Spleen (tissue), 11 donors: Measurements from ENCODE around the gene ACTN3. TPM values are rescaled to one million over a fixed set of nuclear protein-coding genes. Genes with fewer than 3 reads are reported as not detected.

ENCODE experiments used
- DNase-seq: peaks from one replicate; pipeline ENCODE4 v3.0.0-alpha.2; 2020
- H3K27ac ChIP-seq, 8 donors: fragments of 200-600 bp; sonication (generic) in 7 of 8; 1 replicate in 4 of 8; 2 replicates in 4 of 8; pipeline versions ENCODE4 v1.5.0 to v1.8.0; 2016 to 2021; ENCODE audit warnings: inconsistent platforms in 4 of 8, mild to moderate bottlenecking in 4 of 8, moderate library complexity in 1 of 8
- H3K27me3 ChIP-seq, 7 donors: fragments of 200-600 bp; sonication (generic) in 6 of 7; replicated peaks in 1 of 7; 1 replicate in 4 of 7; 2 replicates in 3 of 7; pipeline versions ENCODE4 v1.5.0 to v1.8.0; 2016 to 2021; ENCODE audit warnings: inconsistent platforms in 3 of 7, mild to moderate bottlenecking in 1 of 7
- H3K36me3 ChIP-seq, 6 donors: fragments of 200-600 bp; sonication (generic) in 5 of 6; 1 replicate in 4 of 6; 2 replicates in 2 of 6; pipeline versions ENCODE4 v1.5.0 to v1.8.0; 2016 to 2021; ENCODE audit warnings: inconsistent platforms in 2 of 6
- H3K4me1 ChIP-seq, 6 donors: fragments of 200-600 bp; sonication (generic) in 5 of 6; 1 replicate in 3 of 6; 2 replicates in 3 of 6; pipeline versions ENCODE4 v1.5.0 to v1.8.0; 2016 to 2021; ENCODE audit warnings: inconsistent platforms in 3 of 6
- H3K4me3 ChIP-seq, 8 donors: fragments of 200-600 bp; sonication (generic) in 7 of 8; 1 replicate in 4 of 8; 2 replicates in 4 of 8; pipeline versions ENCODE4 v1.5.0 to v1.8.0; 2016 to 2021; ENCODE audit warnings: inconsistent platforms in 4 of 8, mild to moderate bottlenecking in 4 of 8, moderate library complexity in 2 of 8
- H3K9me3 ChIP-seq, 8 donors: fragments of 200-600 bp; sonication (generic) in 7 of 8; 1 replicate in 4 of 8; 2 replicates in 4 of 8; pipeline versions ENCODE4 v1.5.0 to v1.8.0; 2016 to 2021; ENCODE audit warnings: inconsistent platforms in 4 of 8
- POLR2A ChIP-seq, 3 donors: fragments of 450-650 bp; IDR thresholded peaks; one replicate each; pipeline ENCODE4 v1.5.1; 2017; ENCODE audit warnings: antibody characterized with exemption in 3 of 3, mild to moderate bottlenecking in 1 of 3
- POLR2AphosphoS5 ChIP-seq, 3 donors: sonication (generic); formaldehyde crosslinking; IDR thresholded peaks; one replicate each; pipeline ENCODE4 v1.5.1; 2017; ENCODE audit warnings: antibody characterized with exemption in 3 of 3
- WGBS, 5 donors: extraction: QIAGEN DNeasy Blood & Tissue Kit in 3 of 5; methylation state at CpG; one replicate each; pipeline versions ENCODE4 v1.1.5 to v1.1.7; 2013 to 2018; 5-methylcytosine and 5-hydroxymethylcytosine counted together
- intact Hi-C: fragments of 100-400 bp; cut with DNase I; formaldehyde crosslinking; loops from one replicate; pipeline ENCODE4 v1.15.0; 2023; ENCODE audit warnings: low total_unique reads
- polyA plus RNA-seq, 3 donors: library from polyadenylated mRNA; stranded (reverse); fragments of 200-250 nt; gene quantifications; one replicate each; pipeline ENCODE4 v1.2.1, GENCODE V29; 2013
- total RNA-seq, 7 donors: library from RNA; depleted of rRNA in 3 of 7; stranded (reverse); fragments of >200 nt in 3 of 7; fragmentation: NEBNext Ultra II Directional in 4 of 7; extraction: Animal tissue kit (Norgen Biotek cat#: 25700) in 4 of 7; gene quantifications; one replicate each; pipeline versions ENCODE4 v1.1.0 to v1.2.1, GENCODE V29; 2016 to 2021
- TF ChIP-seq, protein P1 (sequence below), 11 experiments: fragments of 200-600 bp in 7 of 11; fragments of 450-650 bp in 4 of 11; sonication (generic) in 4 of 11; IDR thresholded peaks in 8 of 11; conservative IDR thresholded peaks in 3 of 11; 1 replicate in 7 of 11; 2 replicates in 4 of 11; pipeline versions ENCODE4 v1.4.0 to v1.8.0; 2016 to 2021; ENCODE audit warnings: antibody characterized with exemption in 11 of 11, inconsistent platforms in 4 of 11, mild to moderate bottlenecking in 1 of 11
- donor health status: healthy with polysubstance abuse.
- donor health status: DM: no; HTN: no; CAD: no; lungs with moderate emphysema.
- donor health status: DM: no; HTN: no; CAD: no.
- donor health status: Bipolar disorder and iron deficiency.
- donor health status: healthy.
- donor health status: DM: no; HTN: no; CAD: no.
- donor health status: DM: yes; HTN: yes; CAD: no.

Gene ACTN3
- total and polyA plus RNA-seq, 10 donors, result 0.05 to 0.34 (median 0.21) TPM; not detected in 3

DNA sequence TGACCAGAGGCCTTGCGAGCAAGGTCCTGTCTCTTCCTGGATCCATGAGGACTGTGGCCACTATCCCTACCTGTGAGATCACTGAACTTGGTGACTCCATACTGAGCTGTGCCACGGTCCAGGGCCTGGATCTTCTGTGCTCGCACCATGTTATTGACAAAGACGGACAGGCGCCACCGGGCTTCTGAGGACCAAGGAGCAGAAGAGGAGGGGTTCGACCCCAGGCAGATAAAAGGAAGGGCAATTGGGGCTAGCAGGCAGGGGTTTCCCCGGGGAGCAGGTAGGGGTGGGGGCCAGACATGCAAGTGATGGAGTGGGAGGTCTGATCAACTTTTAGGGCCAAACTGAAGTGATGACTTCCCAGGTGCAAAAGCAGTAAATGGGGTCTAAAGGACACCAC lies 19.5 kb downstream of the ACTN3 start:
- Histone ChIP-seq H3K27ac (no peak overlapping the region), H3K4me1 (peaks cover 0 to 23% (median 18%) of the 10 kb centered on the region in 6 donors), H3K9me3 (no peaks in the 10 kb centered on the region), H3K4me3 (no peak overlapping the region), H3K27me3 (peaks cover 0 to 23% (median 3%) of the 10 kb centered on the region in 7 donors), H3K36me3 (peaks cover 0 to 20% (median 0%) of the 10 kb centered on the region in 6 donors)
- intact Hi-C loops, result no loop called here
- DNase-seq, result no peak
- 89 to 98% (median 93%) methylated on average over 8 of the region's 8 CpGs for WGBS, 5 donors
- TF ChIP-seq POLR2AphosphoS5 (IDR thresholded peaks at IDR 0.05) (no peak), POLR2A (IDR thresholded peaks at IDR 0.05) (no peak)
- TF ChIP-seq, protein P1, sequence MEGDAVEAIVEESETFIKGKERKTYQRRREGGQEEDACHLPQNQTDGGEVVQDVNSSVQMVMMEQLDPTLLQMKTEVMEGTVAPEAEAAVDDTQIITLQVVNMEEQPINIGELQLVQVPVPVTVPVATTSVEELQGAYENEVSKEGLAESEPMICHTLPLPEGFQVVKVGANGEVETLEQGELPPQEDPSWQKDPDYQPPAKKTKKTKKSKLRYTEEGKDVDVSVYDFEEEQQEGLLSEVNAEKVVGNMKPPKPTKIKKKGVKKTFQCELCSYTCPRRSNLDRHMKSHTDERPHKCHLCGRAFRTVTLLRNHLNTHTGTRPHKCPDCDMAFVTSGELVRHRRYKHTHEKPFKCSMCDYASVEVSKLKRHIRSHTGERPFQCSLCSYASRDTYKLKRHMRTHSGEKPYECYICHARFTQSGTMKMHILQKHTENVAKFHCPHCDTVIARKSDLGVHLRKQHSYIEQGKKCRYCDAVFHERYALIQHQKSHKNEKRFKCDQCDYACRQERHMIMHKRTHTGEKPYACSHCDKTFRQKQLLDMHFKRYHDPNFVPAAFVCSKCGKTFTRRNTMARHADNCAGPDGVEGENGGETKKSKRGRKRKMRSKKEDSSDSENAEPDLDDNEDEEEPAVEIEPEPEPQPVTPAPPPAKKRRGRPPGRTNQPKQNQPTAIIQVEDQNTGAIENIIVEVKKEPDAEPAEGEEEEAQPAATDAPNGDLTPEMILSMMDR (IDR thresholded peaks at IDR 0.05 in 8 of 11, conservative IDR thresholded peaks at IDR 0.05 in 3 of 11), result no peak

DNA sequence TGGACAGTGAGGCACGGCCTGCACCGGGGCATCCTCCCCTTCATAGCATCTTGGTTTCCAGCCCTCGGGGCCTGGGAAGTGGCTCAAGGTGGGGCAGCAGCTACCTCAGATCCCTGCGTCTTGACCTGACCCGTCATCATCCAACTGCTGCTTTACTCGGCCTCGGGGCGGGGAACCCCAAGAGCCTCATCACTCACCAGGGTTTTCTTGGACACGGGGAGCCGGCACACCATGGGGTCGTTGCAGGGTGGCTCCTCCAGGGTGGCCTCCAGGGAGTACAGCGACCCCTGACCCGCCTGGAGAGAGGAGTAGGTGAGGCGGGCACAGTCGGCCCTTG lies 21.1 kb downstream of the ACTN3 start:
- WGBS, 5 donors, result 62 to 100% (median 69%) methylated on average over 1 to 15 of the region's 15 CpGs
- DNase-seq, result no peak
- Histone ChIP-seq H3K27me3 (peaks cover 0 to 23% (median 3%) of the 10 kb centered on the region in 7 donors), H3K27ac (peak overlapping the region in 2 of 8 donors; percentile 1 to 39), H3K4me3 (peak overlapping the region; percentile 55 to 83 (median 72)), H3K36me3 (peaks cover 0 to 20% (median 0%) of the 10 kb centered on the region in 6 donors), H3K9me3 (no peaks in the 10 kb centered on the region), H3K4me1 (peaks cover 0 to 23% (median 18%) of the 10 kb centered on the region in 6 donors)
- TF ChIP-seq, protein P1 (IDR thresholded peaks at IDR 0.05 in 8 of 11, conservative IDR thresholded peaks at IDR 0.05 in 3 of 11), result no peak
- no peak for TF ChIP-seq POLR2AphosphoS5 (IDR thresholded peaks at IDR 0.05)
- no peak for TF ChIP-seq POLR2A (IDR thresholded peaks at IDR 0.05)
- intact Hi-C loops, result no loop called here

DNA sequence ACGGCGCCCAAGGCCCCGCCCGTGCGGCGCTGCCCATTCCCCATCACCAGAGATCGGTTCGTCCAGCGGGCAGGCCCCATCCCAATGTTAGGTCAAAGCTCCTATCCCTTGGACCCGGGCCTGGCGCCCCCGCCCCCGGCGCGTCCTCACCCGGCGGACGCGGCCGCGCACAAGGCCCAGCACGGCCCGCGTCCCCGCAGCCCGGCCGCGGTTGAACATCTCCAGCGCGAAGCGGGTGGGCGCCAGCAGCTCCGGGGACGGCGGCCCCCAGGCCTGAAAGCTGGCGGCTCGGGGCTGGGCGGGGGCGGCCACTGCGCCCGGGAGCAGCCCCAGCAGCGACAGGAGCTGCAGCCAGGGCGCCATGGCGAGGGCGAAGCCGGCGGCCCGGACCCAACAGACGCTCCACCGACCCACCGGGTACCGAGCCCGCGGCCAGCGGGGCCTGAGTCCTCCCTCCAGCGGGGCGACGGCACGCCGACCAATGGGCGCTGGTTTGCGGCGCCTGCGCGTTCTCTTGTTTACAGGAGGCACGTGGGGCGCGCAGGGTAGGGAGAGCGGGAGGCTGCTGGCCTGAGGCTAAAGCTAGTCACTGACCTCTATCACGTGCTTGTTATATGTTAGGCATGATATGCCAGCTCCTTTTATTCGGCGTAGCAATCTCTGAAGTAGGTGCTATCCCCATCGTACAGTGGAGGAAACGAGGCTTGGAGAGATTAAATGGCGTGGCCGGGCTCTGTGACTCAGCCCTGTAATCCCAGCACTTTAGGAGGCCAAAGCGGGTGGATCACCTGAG lies 21.6 kb downstream of the ACTN3 start, which contains the start of gene CTSF:
Gene CTSF, minus strand, starts transcription at position 483 of the 793 bp plus-strand sequence. Its CDS starts 120 bp downstream, at position 363.
- H3K36me3 ChIP-seq, result peaks cover 0 to 20% (median 0%) of the 10 kb centered on the region in 6 donors
- peaks cover 0 to 23% (median 18%) of the 10 kb centered on the region in 6 donors for H3K4me1 ChIP-seq
- H3K27ac ChIP-seq, result peak within 1 kb of the TSS in 4 of 8 donors; percentile 1 to 65 (median 49)
- WGBS, 5 donors, result 5 to 32% (median 6%) methylated on average over 10 to 77 of the region's 77 CpGs
- no peaks in the 10 kb centered on the region for H3K9me3 ChIP-seq
- DNase-seq, result peak; percentile 95
- H3K4me3 ChIP-seq, result peak within 1 kb of the TSS; percentile 55 to 83 (median 72)
- intact Hi-C loops, result no loop called here
- peak; percentile 74 to 87 (median 81) for TF ChIP-seq POLR2AphosphoS5 (IDR thresholded peaks at IDR 0.05)
- TF ChIP-seq, protein P1 (IDR thresholded peaks at IDR 0.05 in 8 of 11, conservative IDR thresholded peaks at IDR 0.05 in 3 of 11), result no peak
- H3K27me3 ChIP-seq, result peaks cover 0 to 23% (median 3%) of the 10 kb centered on the region in 7 donors

DNA sequence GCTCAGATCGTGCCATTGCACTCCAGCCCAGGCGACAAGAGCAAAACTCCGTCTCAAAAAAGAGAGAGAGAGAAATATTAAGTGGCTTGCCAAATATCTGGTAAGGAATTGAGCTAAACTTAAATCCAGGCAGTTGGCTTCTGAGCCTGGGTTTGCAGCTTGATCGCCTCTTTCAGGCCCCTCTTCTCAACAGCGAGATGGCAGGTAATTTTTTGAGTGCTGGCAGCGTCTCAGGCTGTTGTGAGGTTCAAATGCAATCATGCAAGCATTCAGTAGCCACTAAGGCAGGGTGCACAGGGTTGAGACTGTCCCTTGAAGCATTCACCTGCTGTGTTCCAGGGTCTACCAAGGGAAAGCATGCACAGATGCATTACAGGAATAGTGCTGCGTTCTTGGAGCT lies 22.4 kb downstream of the ACTN3 start:
- Histone ChIP-seq H3K27ac (no peak overlapping the region), H3K4me1 (peaks cover 0 to 23% (median 18%) of the 10 kb centered on the region in 6 donors), H3K4me3 (peak overlapping the region in 1 of 8 donors; percentile 83), H3K27me3 (peaks cover 0 to 23% (median 3%) of the 10 kb centered on the region in 7 donors), H3K9me3 (no peaks in the 10 kb centered on the region), H3K36me3 (peaks cover 0 to 16% (median 0%) of the 10 kb centered on the region in 6 donors)
- intact Hi-C loops, result no loop called here
- TF ChIP-seq POLR2AphosphoS5 (IDR thresholded peaks at IDR 0.05) (no peak), POLR2A (IDR thresholded peaks at IDR 0.05) (no peak)
- TF ChIP-seq, protein P1 (IDR thresholded peaks at IDR 0.05 in 8 of 11, conservative IDR thresholded peaks at IDR 0.05 in 3 of 11), result no peak
- DNase-seq, result no peak
- WGBS, 5 donors, result 77 to 91% (median 86%) methylated on average over 7 of the region's 7 CpGs
